NAMALWA (cell line): ENCODE data around the gene ZBTB22.
"Not testable (repeated sequence)": the region's sequence is repeated elsewhere in the genome, so short reads cannot be mapped to it uniquely, and the experiment has no call there.

ENCODE experiments used
- DNase-seq: peaks from one replicate; pipeline ENCODE4 v3.0.0-alpha.2; 2015; ENCODE audit warnings: low spot score

The ZBTB22 gene, protein sequence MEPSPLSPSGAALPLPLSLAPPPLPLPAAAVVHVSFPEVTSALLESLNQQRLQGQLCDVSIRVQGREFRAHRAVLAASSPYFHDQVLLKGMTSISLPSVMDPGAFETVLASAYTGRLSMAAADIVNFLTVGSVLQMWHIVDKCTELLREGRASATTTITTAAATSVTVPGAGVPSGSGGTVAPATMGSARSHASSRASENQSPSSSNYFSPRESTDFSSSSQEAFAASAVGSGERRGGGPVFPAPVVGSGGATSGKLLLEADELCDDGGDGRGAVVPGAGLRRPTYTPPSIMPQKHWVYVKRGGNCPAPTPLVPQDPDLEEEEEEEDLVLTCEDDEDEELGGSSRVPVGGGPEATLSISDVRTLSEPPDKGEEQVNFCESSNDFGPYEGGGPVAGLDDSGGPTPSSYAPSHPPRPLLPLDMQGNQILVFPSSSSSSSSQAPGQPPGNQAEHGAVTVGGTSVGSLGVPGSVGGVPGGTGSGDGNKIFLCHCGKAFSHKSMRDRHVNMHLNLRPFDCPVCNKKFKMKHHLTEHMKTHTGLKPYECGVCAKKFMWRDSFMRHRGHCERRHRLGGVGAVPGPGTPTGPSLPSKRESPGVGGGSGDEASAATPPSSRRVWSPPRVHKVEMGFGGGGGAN

DNA sequence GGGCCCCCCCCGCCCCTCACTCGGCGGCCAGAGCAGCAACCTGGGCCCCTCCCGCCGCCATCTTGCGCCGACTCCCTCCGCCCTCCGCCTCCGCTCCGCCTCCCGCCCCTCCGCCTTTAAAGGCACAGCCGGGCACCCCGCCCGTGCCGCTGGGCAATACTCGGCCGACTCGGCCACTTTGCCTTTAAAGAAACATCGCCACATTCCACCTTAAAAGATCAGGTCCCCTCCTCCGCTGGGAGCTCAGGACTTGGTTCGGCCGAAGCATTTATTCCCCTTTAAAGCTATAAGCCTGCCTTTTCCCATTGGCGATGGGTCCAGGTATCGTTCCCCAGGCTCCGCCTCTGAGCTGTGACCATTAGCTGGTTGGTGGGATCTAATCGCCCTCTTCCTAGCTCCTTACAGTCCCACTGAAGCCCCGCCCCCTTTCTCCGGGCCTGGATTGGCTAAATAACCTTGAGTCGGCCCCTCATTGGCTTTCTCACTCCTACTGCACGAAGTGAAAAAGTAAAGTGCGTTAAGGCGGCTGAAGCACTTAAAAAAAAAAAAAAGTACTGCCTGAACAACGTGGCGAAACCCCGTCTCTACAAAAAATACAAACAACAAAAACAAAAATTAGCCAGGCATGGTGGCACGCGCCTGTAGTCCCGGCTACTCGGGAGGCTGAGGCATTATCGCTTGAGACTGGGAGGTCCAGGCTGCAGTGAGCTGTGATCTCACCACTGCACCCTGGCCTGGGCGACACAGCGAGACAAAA, at the start of gene ZBTB22:
Gene ZBTB22 (minus strand): TSS at position 76 of the 757 bp plus-strand sequence. CDS start 828 bp downstream, outside the sequence.
- DNase-seq: peak; percentile 99

DNA sequence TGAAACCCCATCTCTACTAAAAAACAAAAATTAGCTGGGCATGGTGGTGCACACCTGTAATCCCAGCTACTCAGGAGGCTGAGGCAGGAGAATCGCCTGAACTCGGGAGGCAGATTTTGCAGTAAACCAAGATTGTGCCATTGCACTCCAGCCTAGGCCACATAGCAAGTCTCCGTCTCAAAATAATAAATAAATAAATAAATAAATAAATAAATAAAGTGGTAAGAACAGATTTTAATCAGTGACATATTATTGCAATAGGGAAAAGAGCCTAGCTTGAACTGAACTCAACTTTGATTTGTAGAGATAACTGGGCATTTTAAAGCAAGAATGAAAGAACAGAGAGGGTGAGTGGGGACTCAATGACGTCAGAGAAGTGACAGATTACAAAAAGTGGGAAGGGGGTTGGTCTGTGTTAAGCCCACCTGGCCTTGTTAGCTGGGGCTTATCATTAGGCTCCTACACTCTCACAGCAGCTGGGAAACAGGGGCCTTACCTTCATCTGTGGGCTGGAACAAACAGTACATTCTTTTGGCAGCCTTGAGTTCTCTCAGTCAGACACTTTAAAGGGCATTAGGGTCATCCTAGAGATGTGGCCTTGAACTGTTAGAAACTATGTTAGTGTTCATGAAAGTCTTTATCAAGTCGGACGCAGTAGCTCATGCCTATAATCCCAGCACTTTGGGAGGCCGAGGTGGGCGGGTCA, 49.6 kb upstream of the ZBTB22 start:
- DNase-seq: no peak

DNA sequence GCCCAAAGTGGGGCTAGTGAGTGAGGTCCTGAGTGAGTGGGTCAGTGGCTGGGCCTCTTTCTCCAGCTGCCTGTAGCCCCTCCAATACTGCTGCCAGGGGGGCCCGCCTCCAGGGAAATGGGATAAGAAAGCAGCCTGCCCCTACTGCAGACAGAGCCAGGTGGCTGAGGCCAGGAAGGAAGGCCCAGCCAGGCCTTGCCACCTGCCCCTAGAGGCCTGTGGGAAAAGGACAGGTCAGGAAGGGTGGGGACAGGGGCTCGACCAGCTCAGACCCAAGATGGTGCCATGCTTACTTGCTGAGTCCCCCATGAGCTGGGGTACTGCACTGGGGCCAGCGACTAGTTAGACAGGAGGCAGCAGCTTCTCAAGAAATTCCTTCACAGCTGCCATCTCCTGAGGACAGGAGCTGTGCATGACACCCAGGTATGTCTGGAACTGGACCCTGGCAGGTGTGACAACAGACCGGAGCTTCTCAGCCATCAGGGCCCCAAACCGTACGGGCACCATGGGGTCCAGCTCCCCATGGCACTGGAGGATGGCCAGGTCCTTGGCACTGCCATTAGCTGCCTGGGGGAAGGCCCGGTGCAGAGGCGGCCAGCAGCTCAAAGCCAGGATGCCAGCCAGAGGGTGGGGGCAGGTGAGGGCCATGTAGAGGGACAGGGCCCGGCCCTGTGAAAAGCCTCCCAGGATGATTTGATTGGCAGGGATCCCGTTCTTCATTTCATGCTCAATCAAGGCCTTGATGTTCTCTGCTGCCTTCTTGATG, 47.8 kb upstream of the ZBTB22 start:
- not testable (repeated sequence) for DNase-seq

DNA sequence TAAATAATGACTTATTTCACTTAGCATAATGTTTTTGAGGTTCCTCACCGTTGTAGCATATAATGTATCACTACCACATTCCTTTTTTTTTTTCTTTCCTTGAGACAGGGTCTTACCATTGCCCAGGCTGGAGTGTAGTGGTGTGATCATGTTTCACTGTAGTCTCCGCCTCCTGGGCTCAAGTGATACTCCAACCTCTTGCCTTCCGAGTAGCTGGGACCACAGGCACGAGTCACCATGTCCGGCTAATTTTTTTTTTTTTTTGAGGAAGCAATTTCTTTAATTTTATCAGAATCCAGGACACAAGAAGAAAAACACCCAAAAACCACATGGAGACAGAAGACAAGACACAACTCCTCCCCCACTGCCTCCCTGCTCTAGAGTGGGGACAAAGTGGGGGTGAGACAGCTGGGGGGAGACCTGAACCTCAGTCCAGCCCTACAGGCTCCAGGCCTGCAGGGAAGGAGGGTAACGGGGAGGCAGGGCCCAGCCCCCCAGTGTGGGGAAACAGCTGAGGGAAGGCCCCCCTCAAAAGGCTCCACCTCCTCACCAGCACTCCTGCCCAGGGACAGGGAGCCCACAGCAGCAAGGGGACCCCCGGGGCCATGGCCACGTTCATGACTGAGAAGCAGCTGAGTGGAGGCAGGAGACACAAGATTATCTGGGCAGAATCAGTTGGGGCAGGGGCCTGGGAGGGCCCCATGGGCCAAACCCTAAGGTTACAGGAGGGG, 47.1 kb upstream of the ZBTB22 start:
- not testable (repeated sequence) for DNase-seq

DNA sequence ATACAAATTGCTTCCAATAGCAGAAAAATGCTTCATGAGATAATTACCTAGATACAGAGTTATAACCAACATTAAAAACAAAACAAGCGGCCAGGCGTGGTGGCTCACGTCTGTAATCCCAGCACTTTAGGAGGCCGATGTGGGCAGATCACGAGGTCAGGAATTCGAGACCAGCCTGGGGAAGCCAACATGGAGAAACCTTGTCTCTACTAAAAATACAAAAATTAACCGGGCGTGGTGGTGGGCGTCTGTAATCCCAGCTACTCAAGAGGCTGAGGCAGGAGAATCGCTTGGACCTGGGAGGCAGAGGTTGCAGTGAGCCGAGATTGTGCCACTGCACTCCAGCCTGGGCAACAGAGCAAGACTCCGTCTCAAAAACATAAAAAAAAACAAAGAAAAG, 45.9 kb upstream of the ZBTB22 start:
- not testable (repeated sequence) for DNase-seq

DNA sequence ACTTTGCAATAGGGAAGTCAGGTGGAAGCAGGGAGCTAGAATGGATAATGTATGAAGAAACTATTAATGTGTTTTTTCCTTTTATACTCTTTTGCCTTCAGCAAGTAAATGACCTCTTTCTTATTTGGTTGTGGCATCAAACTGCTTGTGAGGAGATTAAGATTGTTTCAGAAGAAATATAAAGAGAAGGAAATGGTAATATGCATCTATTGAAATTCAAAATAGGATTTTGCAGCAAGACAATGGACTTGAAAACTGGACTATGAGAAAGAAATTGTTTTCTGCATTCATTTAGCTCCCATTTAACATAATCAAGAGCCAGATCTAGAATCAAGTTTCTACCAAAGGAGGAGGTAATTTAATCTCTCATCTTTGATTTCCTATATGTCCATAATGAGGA, 41.8 kb upstream of the ZBTB22 start:
- no peak for DNase-seq

DNA sequence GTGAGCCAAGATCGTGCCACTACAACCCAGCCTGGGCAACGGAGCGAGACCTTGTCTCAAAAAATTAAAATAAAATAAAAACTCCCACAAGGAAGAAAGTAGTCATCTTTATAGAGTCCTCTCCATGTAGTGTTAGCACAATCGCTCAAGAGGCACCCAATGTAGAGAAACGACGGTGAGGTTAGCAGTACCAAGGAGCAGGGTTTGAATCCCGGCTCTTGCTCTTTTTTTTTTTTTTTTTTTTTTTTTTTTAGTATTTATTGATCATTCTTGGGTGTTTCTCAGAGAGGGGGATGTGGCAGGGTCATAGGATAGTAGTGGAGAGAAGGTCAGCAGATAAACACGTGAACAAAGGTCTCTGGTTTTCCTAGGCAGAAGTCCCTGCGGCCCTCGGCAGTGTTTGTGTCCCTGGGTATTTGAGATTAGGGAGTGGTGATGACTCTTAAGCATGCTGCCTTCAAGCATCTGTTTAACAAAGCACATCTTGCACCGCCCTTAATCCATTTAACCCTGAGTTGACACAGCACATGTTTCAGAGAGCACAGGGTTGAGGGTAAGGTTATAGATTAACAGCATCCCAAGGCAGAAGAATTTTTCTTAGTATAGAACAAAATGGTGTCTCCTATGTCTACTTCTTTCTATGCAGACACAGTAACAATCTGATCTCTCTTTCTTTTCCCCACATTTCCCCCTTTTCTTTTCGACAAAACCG, 39.8 kb upstream of the ZBTB22 start:
- DNase-seq: not testable (repeated sequence)

DNA sequence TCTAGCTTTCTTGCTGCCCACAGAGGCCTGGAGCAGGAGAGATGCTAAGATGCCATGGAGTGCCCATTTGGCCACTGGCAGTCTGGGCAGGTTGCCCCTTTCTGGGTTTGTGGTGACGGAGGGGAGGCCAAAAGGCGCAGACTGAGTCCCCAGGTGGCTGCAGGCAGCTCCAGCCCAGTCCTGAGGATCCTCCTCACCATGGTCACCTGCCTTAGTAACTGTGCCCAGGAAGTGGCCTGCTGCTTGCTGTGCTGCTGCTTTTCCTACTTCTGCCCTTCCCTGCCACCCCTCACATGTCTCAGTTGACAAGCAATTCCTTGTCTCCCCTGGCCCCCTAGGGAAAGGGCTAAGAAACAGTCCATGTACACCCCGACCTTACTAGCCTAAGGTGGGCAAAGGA, 38.8 kb upstream of the ZBTB22 start:
- DNase-seq: no peak

DNA sequence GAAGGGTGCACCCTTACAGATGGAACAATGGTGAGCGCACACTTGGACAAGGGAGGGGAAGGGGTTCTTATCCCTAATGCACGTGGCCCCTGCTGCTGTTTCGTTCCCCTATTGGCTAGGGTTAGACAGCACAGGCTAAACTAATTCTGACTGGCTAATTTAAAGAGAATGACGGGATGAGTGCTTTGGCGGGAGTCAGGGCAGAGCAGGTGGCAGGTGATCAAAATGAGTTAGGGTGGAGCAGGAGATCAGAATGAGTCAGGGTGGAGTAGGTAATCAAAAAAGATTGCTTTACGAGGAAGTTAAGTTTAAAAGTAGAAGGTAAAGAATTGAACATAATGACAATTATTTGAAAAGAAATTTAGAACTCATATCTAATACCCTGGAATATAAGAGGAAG, 38.3 kb upstream of the ZBTB22 start:
- DNase-seq: not testable (repeated sequence)

DNA sequence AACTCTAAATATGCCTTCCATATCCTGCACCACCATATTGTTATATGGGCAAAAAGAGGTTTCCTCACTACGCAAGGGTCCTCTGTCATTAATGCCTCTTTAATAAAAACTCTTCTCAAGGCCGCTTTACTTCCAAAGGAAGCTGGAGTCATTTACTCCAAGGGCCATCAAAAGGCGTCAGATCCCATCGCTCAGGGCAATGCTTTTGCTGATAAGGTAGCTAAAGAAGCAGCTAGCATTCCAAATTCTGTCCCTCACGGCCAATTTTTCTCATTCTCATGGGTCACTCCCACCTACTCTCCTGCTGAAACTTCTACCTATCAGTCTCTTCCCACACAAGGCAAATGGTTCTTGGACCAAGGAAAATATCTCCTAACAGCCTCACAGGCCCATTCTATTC, 30.3 kb upstream of the ZBTB22 start:
- no peak for DNase-seq

DNA sequence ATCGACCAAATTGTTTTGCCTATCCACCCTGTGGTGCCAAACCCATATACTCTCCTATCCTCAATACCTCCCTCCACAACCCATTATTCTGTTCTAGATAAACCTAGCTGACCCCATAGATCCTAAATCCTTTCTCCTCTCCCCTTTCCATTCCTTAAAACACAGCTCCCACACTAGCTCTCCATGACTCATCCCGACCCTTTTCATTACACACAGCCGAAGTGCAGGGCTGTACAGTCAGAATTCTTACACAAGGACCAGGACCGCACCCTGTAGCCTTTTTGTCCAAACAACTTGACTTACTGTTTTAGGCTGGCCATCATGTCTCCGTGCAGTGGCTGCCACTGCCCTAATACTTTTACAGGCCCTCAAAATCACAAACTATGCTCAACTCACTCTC, 29.4 kb upstream of the ZBTB22 start:
- DNase-seq: not testable (repeated sequence)

DNA sequence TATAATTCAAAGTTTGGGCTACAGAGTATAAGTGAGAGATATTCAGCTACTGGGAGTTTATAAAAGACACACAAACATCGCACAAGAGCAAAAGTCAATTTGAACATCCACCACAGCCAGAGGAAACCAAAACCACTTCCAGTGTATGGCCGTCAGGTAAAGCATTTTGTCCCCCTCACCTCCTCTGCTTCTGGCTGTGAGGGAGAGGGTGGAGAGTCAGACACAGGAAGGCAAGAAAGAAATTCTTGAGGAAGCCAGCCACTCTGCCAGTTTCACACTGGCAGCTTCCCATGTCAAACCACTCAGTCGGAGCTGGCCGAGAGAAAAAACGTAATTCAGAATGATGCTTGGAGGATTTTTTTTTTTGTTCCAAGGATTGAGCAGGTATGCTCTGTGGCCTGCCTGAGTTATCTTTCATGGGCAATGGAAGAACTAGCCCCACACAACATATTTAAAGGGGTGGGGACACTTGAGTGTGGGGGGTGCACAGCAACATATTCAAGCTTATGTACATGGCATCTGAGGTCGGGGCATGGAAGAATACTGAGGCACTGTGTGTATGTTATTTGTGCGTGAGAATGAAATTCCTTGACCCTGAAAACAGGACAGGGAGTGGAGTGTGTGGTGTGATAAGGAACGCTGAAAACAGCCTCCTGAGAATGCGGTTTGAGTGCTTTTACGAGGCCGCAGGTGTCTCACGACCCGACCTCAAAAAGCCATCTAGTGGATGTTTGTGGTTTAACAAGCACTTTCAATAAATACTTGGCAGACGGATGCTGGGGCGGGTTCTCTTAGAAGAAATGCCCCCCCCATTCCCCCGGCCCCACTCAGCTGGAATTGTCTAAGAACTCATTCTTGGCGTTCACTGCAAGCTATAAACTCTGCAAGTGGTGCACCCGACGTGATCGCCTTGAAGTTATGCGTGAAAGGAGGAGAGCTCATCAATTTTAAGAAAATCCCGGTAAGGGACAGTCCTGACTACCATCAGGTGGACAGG, 27.5 kb upstream of the ZBTB22 start:
- peak; percentile 93 for DNase-seq

DNA sequence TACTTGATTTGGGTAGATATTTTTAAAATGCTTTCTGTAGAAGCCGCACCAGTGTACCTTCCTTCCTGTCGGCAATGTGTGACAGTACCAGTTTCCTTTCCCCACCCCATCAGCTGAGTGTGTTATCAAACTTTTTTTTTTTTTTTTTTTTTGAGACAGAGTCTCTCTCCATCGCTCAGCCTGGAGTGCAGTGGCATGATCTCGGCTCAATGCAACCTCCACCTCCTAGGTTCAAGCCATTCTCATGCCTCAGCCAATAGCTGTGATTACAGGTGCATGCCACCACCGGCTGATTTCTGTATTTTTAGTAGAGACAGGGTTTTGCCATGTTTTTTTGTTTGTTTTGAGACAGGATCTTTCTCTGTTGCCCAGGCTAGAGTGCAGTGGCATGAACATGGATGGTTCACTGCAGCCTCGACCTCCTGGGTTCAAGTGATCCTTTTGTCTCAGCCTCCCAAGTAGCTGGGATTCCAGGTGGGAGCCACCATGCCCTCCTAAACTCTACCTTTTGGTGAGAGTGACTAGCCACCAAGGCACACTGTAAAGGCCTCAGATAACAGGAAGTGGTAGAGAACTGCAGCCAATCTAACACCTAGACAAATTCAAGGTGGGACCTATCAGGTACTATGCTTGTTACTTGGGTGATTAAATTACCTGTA, 26.5 kb upstream of the ZBTB22 start:
- peak; percentile 47 for DNase-seq

DNA sequence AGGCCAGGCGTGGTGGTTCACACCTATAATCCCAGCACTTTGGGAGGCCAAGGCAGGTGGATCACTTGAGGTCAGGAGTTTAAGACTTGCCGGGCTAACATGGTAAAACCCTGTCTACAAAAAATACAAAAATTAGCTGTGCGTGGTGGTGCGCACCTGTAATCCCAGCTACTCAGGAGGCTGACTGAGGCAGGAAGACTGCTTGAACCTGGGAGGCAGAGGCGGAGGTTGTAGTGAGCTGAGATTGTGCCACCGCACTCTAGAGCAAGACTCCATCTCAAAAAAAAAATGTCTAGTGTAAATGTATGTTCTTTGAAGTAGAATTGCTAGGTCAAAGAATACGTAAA, 26.0 kb upstream of the ZBTB22 start:
- DNase-seq: not testable (repeated sequence)

DNA sequence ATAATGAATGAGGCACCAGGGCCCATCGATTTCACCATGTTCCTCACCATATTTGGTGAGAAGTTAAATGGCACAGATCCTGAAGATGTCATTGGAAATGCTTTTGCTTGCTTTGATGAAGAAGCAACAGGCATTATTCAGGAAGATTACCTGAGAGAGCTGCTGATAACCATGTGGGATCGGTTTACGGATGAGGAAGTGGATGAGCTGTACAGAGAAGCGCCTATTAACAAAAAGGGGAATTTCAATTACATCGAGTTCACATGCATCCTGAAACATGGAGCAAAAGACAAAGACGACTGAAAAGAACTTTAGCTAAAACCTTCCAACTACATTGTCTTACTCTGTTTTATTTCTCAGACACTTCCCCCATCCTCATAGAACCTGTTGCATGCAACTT, 21.6 kb upstream of the ZBTB22 start:
- DNase-seq: no peak

DNA sequence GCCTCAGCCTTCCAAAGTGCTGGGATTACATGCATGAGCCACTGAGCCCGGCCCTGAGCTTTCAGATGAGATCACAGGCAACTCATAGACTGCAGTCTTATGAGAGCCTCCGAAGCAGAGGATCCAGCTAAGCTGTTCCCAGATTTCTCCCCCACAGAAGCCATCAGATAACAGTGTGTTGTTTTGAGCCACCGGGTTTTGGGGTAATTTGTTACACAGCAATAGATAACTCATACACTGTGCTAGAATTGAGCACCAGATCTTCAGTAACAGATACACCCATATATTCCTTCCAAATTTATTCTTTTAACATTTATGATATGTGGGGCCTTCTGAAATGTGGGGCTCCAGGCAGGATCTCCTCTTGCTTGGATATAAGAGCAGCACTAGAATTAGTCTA, 19.0 kb upstream of the ZBTB22 start:
- no peak for DNase-seq

DNA sequence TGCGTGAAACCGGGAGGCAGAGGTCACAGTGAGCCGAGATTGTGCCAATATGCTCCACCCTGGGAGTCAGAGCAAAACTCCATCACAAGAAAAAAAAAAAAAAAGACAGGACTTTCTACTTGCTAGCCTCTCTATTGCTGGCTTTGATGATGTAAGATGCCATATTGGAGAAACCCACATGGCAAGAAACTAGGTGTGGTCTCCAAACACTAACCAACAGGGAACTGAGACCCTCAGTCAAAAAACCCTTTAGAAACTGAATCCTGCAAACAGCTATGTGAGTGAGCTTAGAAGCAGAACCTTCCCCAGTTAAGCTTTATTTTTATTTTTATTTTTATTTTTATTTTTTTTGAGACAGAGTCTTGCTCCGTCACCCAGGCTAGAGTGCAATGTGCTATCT, 18.4 kb upstream of the ZBTB22 start:
- DNase-seq: no peak

DNA sequence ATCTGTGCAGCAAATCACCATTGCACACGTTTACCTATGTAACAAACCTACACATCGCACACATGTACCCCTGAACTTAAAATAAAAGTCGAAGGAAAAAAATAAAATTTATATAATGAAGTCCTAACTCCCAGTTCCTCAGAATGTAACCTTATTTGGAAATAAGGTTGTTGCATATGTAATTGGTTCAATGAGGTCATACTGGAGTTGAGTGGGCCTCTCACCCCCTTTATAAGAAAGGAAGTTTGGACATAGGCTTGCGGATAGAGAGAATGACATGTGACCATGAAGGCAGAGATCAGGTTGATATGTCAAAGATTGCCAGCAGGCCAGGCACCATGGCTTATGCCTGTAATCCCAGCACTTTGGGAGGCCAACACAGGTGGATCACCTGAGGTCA, 16.1 kb upstream of the ZBTB22 start:
- DNase-seq: no peak
